ENCODE measurements around the gene RPL10.

DNA sequence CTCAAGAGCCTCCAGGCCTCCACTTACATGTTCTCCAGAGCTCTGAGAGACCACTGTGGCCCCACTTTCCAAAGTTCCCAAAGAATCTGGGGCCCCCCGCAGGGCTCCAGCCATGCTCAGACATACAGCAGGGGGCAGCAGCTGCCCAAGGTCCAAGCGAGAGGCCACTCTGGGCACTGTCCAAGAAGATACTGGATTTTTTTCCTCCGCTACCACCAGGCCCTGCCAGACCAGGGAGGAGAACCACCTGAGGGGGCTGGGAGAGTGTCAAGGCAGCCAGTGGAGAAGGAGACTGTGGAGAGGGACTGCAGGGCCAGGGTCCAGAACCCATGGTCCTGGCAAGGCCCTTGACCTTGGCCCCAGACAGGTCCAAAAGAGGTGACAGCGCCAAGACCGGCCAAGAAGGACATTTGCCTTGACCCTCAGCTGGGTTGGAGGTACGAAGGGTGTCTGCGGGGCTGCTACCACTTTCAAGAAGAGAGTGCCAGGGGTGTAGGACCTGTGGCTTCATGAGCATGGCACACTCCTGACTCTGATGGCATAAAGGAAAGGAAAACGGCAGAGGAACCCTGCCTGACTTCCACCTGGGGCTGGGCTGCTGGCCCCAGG lies 13.8 kb upstream of the RPL10 start:
- peak in 1 of 3 experiments; percentile 5 for TF ChIP-seq CTCF (optimal IDR thresholded peaks at IDR 0.05 in 1 of 3, IDR thresholded peaks at IDR 0.05 in 1 of 3, conservative IDR thresholded peaks at IDR 0.05 in 1 of 3; ENCODE audit: extremely low read depth in 1 of 3, insufficient read depth in 2 of 3, low read length in 3 of 3)
- TF ChIP-seq EZH2 (IDR thresholded peaks at IDR 0.05; ENCODE audit: low read length), result no peak

All from keratinocyte (primary cell).